ENCODE results near the gene NTNG2. TPM values are rescaled to one million over a fixed set of nuclear protein-coding genes. Genes with fewer than 3 reads are reported as not detected.

NTNG2 gene
- total RNA-seq, 1 donor from 2014 or later, result 46.3 TPM

GRCh38 chr9:132171702-132172101, 9.8 kb downstream of the NTNG2 start:
- DNase-seq, result no peak

GRCh38 chr9:132172185-132172584, 10.3 kb downstream of the NTNG2 start:
- no peak for DNase-seq

GRCh38 chr9:132175431-132175830, 13.6 kb downstream of the NTNG2 start:
- no peak for DNase-seq

- no peak for DNase-seq
Measured at GRCh38 chr9:132176338-132176737, 14.5 kb downstream of the NTNG2 start.

GRCh38 chr9:132181796-132182313, 20.0 kb downstream of the NTNG2 start:
- peak; percentile 58 for DNase-seq

GRCh38 chr9:132182314-132183091, 20.6 kb downstream of the NTNG2 start:
- DNase-seq, result no peak

- no peak for DNase-seq
Measured at GRCh38 chr9:132183134-132183533, 21.3 kb downstream of the NTNG2 start.

- no peak for DNase-seq
Measured at GRCh38 chr9:132183715-132184114, 21.9 kb downstream of the NTNG2 start.

GRCh38 chr9:132184124-132184523, 22.3 kb downstream of the NTNG2 start:
- DNase-seq, result no peak

GRCh38 chr9:132185073-132186009, 23.5 kb downstream of the NTNG2 start:
- no peak for DNase-seq

- no peak for DNase-seq
Measured at GRCh38 chr9:132187121-132187620, 25.3 kb downstream of the NTNG2 start.

- DNase-seq, result no peak
Measured at GRCh38 chr9:132190966-132191365, 29.1 kb downstream of the NTNG2 start.

GRCh38 chr9:132192728-132193127, 30.9 kb downstream of the NTNG2 start:
- peak; percentile 34 for DNase-seq

GRCh38 chr9:132193227-132194124, 31.6 kb downstream of the NTNG2 start:
- no peak for DNase-seq

- DNase-seq, result no peak
Measured at GRCh38 chr9:132194508-132194907, 32.6 kb downstream of the NTNG2 start.

GRCh38 chr9:132197315-132197714, 35.5 kb downstream of the NTNG2 start:
- DNase-seq, result no peak

- no peak for DNase-seq
Measured at GRCh38 chr9:132197856-132198550, 36.1 kb downstream of the NTNG2 start.

- DNase-seq, result no peak
Measured at GRCh38 chr9:132199056-132199455, 37.2 kb downstream of the NTNG2 start.

- no peak for DNase-seq
Measured at GRCh38 chr9:132200706-132201105, 38.8 kb downstream of the NTNG2 start.

- DNase-seq, result no peak
Measured at GRCh38 chr9:132201139-132201538, 39.3 kb downstream of the NTNG2 start.
